PC-9 (cell line): ENCODE data around the gene SLCO2A1. TPM values are rescaled to one million over a fixed set of nuclear protein-coding genes. Genes with fewer than 3 reads are reported as not detected.
"Not testable (repeated sequence)": the region's sequence is repeated elsewhere in the genome, so short reads cannot be mapped to it uniquely, and the experiment has no call there.

Experiments used
- BruUV-seq: library from RNA; stranded (reverse); fragments of 400-500 nt; replicated peaks from 2 replicates; lab custom pipeline; 2021; lab: Mats Ljungman, UMichigan
- CTCF ChIA-PET: fragments of 300-600 bp; sonication (Branson Sonifier 250); formaldehyde crosslinking; loops from one replicate; lab custom pipeline; 2022; ENCODE audit warnings: antibody characterized with exemption; lab: Charles Lee
- POLR2A ChIA-PET: fragments of 300-600 bp; sonication (Branson Sonifier 250); formaldehyde crosslinking; loops from one replicate; lab custom pipeline; 2022; ENCODE audit warnings: antibody characterized with exemption; ENCODE audit not compliant: unreplicated experiment; lab: Charles Lee
- DNase-seq, 2 experiments: peaks; one replicate each; pipeline versions ENCODE4 v3.0.0 to v3.0.0-alpha.2; 2015 to 2022; ENCODE audit warnings: mixed read lengths in 1 of 2
- H2AFZ ChIP-seq: fragments of 200-600 bp; sonication (generic); 2 replicates; pipeline ENCODE4 v1.8.1; 2017; ENCODE audit warnings: antibody characterized with exemption
- H3F3A ChIP-seq: fragments of 200-600 bp; sonication (generic); 2 replicates; pipeline ENCODE4 v1.8.1; 2017; ENCODE audit warnings: antibody characterized with exemption, mild to moderate bottlenecking, low read depth; ENCODE audit not compliant: insufficient read depth
- H3K27ac ChIP-seq: fragments of 200-600 bp; sonication (generic); 2 replicates; pipeline ENCODE4 v1.6.1; 2016; ENCODE audit warnings: mixed run types
- H3K27me3 ChIP-seq: fragments of 200-600 bp; sonication (generic); 2 replicates; pipeline ENCODE4 v1.6.1; 2016; ENCODE audit warnings: low read depth, mixed run types; ENCODE audit not compliant: insufficient read depth
- H3K36me3 ChIP-seq: fragments of 200-600 bp; sonication (generic); 2 replicates; pipeline ENCODE4 v1.6.1; 2016; ENCODE audit warnings: low read depth, mixed run types
- H3K4me1 ChIP-seq: fragments of 200-600 bp; sonication (generic); replicated peaks from 2 replicates; pipeline ENCODE4 v1.6.1; 2016; ENCODE audit warnings: mixed run types; ENCODE audit not compliant: insufficient read depth
- H3K4me2 ChIP-seq: fragments of 200-600 bp; sonication (generic); 2 replicates; pipeline ENCODE4 v1.6.1; 2017; ENCODE audit warnings: mixed run types
- H3K4me3 ChIP-seq: fragments of 200-600 bp; sonication (generic); 2 replicates; pipeline ENCODE4 v1.6.1; 2016; ENCODE audit warnings: mixed run types
- H3K79me2 ChIP-seq: fragments of 200-600 bp; sonication (generic); 2 replicates; pipeline ENCODE4 v1.6.1; 2017; ENCODE audit warnings: low read depth, mixed run types
- H3K9me2 ChIP-seq: fragments of 200-600 bp; sonication (generic); 2 replicates; pipeline ENCODE4 v1.8.1; 2017; ENCODE audit warnings: mild to moderate bottlenecking; ENCODE audit not compliant: insufficient read depth
- H3K9me3 ChIP-seq: fragments of 200-600 bp; sonication (generic); 2 replicates; pipeline ENCODE4 v1.8.1; 2016; ENCODE audit warnings: low read depth; ENCODE audit not compliant: insufficient read depth
- H4K20me1 ChIP-seq: fragments of 200-600 bp; sonication (generic); 2 replicates; pipeline ENCODE4 v1.8.1; 2017; ENCODE audit not compliant: insufficient read depth
- EZH2 ChIP-seq: fragments of 200-600 bp; sonication (generic); IDR thresholded peaks from 2 replicates; pipeline ENCODE4 v1.8.0; 2017; ENCODE audit warnings: antibody characterized with exemption, low read depth
- intact Hi-C: fragments of 100-400 bp; cut with micrococcal nuclease; formaldehyde crosslinking; loops from one replicate; pipeline ENCODE4 v1.10.0; 2022; ENCODE audit not compliant: unreplicated experiment
- total RNA-seq: library from RNA; stranded (reverse); gene quantifications from 2 replicates; pipeline ENCODE4 v1.2.3, GENCODE V29; 2021
- TF ChIP-seq, protein P1 (sequence below): fragments of 200-600 bp; sonication (generic); conservative IDR thresholded peaks from 2 replicates; pipeline ENCODE4 v1.6.1; 2017; ENCODE audit warnings: mixed run types, antibody characterized with exemption, mild to moderate bottlenecking, moderate library complexity

The SLCO2A1 gene
- total RNA-seq, 1 experiment from 2014 or later: 0.44 TPM

DNA sequence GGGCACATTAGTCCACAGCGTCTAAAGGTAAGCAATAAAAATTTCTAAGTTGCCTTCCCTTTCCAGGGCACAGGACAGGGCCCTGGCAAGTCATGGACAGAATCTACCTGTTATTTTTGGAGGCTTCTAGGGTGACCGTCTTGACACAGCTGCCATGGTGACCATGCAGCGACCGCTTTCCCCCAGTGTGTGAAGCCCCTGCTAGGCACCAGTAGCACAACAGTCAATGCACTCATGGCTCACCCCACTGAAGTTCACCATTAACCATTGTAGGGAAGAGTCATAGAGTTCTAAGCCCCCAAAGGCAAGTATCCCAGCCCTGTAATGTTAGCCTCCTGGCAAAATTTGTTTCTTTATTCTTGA lies 43.8 kb upstream of the SLCO2A1 start:
- TF ChIP-seq EZH2: no peak
- TF ChIP-seq, protein P1, sequence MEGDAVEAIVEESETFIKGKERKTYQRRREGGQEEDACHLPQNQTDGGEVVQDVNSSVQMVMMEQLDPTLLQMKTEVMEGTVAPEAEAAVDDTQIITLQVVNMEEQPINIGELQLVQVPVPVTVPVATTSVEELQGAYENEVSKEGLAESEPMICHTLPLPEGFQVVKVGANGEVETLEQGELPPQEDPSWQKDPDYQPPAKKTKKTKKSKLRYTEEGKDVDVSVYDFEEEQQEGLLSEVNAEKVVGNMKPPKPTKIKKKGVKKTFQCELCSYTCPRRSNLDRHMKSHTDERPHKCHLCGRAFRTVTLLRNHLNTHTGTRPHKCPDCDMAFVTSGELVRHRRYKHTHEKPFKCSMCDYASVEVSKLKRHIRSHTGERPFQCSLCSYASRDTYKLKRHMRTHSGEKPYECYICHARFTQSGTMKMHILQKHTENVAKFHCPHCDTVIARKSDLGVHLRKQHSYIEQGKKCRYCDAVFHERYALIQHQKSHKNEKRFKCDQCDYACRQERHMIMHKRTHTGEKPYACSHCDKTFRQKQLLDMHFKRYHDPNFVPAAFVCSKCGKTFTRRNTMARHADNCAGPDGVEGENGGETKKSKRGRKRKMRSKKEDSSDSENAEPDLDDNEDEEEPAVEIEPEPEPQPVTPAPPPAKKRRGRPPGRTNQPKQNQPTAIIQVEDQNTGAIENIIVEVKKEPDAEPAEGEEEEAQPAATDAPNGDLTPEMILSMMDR: no peak
- H3K9me3 ChIP-seq: no peaks in the 10 kb centered on the region
- H3K79me2 ChIP-seq: no peaks in the 10 kb centered on the region
- DNase-seq: no peak
- H2AFZ ChIP-seq: no peak overlapping the region
- H3K4me3 ChIP-seq: no peak overlapping the region
- H3F3A ChIP-seq: no peaks in the 10 kb centered on the region
- ChIA-PET CTCF (no interaction called here), POLR2A (no interaction called here)
- no peaks in the 10 kb centered on the region for H3K4me1 ChIP-seq
- H3K27me3 ChIP-seq: no peaks in the 10 kb centered on the region
- H3K9me2 ChIP-seq: no peaks in the 10 kb centered on the region
- H3K27ac ChIP-seq: no peak overlapping the region
- no peak overlapping the region for H3K4me2 ChIP-seq
- H3K36me3 ChIP-seq: no peaks in the 10 kb centered on the region
- BruUV-seq: no TSS peak
- intact Hi-C loops: no loop called here
- H4K20me1 ChIP-seq: no peaks in the 10 kb centered on the region

GRCh38 chr3:134072881-134073582 lies 43.3 kb upstream of the SLCO2A1 start:
- H3F3A ChIP-seq: no peaks in the 10 kb centered on the region
- no peaks in the 10 kb centered on the region for H4K20me1 ChIP-seq
- H3K9me2 ChIP-seq: no peaks in the 10 kb centered on the region
- POLR2A ChIA-PET: no interaction called here
- TF ChIP-seq, protein P1: no peak
- no peak for TF ChIP-seq EZH2
- no peak overlapping the region for H3K27ac ChIP-seq
- DNase-seq: no peak
- BruUV-seq: no TSS peak
- H3K4me1 ChIP-seq: no peaks in the 10 kb centered on the region
- no peaks in the 10 kb centered on the region for H3K79me2 ChIP-seq
- CTCF ChIA-PET: no interaction called here
- no peaks in the 10 kb centered on the region for H3K36me3 ChIP-seq
- H3K27me3 ChIP-seq: no peaks in the 10 kb centered on the region
- intact Hi-C loops: no loop called here
- H3K4me2 ChIP-seq: no peak overlapping the region
- no peak overlapping the region for H2AFZ ChIP-seq
- no peak overlapping the region for H3K4me3 ChIP-seq
- no peaks in the 10 kb centered on the region for H3K9me3 ChIP-seq

GRCh38 chr3:134070281-134070680 lies 40.6 kb upstream of the SLCO2A1 start:
- BruUV-seq, H3K4me3 ChIP-seq, intact Hi-C loops, H3K36me3 ChIP-seq, H4K20me1 ChIP-seq, POLR2A ChIA-PET, H3K27me3 ChIP-seq, H3F3A ChIP-seq, H3K27ac ChIP-seq, H3K79me2 ChIP-seq, H3K4me2 ChIP-seq, H3K4me1 ChIP-seq, CTCF ChIA-PET, H2AFZ ChIP-seq, DNase-seq, H3K9me2 ChIP-seq, H3K9me3 ChIP-seq: not testable (repeated sequence)

DNA sequence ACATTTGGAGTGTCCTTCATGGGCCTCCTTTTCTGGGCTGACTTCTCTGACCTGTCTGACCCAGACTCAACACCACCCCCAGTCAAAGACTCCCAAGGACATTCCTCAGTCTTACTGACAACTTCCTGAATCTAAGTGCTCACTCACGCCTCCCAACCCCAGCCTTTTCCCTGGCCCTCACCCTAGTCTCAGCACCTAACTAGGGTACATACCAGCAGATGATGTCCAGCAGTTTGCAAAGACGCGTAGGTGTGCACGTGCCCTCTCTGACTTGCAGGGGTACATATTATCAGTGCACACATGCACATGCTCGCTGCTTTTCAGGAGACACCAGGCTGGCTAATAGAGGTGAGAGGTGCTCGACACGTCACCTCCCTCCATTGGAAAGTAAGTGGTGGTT lies 38.7 kb upstream of the SLCO2A1 start:
- Histone ChIP-seq H3F3A (no peaks in the 10 kb centered on the region), H3K4me1 (no peaks in the 10 kb centered on the region), H3K4me2 (no peak overlapping the region), H3K4me3 (no peak overlapping the region), H3K27ac (no peak overlapping the region), H4K20me1 (no peaks in the 10 kb centered on the region), H3K36me3 (no peaks in the 10 kb centered on the region), H3K9me3 (no peaks in the 10 kb centered on the region), H3K27me3 (no peaks in the 10 kb centered on the region), H3K9me2 (no peaks in the 10 kb centered on the region), H3K79me2 (no peaks in the 10 kb centered on the region), H2AFZ (no peak overlapping the region)
- no TSS peak for BruUV-seq
- CTCF ChIA-PET: no interaction called here
- POLR2A ChIA-PET: no interaction called here
- intact Hi-C loops: no loop called here
- TF ChIP-seq, protein P1: no peak
- TF ChIP-seq EZH2: no peak
- no peak for DNase-seq
